ENCODE data around the gene TIAM1.

DNA sequence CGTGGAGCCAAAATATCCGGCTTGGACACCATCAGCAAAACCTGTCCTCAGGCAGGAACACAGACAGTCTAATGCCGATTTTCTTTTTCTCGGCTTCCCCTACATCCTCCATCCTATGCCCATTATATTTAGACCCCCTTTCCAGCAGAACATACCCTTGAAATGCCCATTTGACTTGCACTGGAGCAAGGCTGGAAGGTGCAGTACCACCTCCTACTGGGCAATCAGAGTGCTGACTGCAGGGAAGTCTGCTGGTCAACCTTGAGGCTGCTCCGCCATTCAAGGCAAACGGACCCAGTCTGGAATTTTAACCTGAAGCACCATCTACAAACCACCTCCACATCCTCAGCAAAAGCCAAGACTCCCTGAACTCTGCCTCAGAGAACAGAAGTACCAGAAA is 79.5 kb downstream of the TIAM1 start:
- TF ChIP-seq CTCF (IDR thresholded peaks at IDR 0.05; ENCODE audit: borderline replicate concordance, extremely low read depth, low read length, poor library complexity, severe bottlenecking) (peak; percentile 18), EZH2 (IDR thresholded peaks at IDR 0.05; ENCODE audit: borderline replicate concordance, low read depth, low read length, severe bottlenecking) (no peak)

All from DND-41 (cell line).